ENCODE data around the gene KRTAP10-10.

GRCh38 chr21:44658913-44659595, 21.9 kb downstream of the KRTAP10-10 start:
- TF ChIP-seq, protein P1, sequence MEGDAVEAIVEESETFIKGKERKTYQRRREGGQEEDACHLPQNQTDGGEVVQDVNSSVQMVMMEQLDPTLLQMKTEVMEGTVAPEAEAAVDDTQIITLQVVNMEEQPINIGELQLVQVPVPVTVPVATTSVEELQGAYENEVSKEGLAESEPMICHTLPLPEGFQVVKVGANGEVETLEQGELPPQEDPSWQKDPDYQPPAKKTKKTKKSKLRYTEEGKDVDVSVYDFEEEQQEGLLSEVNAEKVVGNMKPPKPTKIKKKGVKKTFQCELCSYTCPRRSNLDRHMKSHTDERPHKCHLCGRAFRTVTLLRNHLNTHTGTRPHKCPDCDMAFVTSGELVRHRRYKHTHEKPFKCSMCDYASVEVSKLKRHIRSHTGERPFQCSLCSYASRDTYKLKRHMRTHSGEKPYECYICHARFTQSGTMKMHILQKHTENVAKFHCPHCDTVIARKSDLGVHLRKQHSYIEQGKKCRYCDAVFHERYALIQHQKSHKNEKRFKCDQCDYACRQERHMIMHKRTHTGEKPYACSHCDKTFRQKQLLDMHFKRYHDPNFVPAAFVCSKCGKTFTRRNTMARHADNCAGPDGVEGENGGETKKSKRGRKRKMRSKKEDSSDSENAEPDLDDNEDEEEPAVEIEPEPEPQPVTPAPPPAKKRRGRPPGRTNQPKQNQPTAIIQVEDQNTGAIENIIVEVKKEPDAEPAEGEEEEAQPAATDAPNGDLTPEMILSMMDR (IDR thresholded peaks at IDR 0.05): no peak
- TF ChIP-seq POLR2A (IDR thresholded peaks at IDR 0.05) (no peak), EP300 (IDR thresholded peaks at IDR 0.05) (no peak)

All from tibial nerve (tissue), 4 donors.